Measurements from ENCODE around the gene CDHR3.

The CDHR3 gene

GRCh38 chr7:106045139-106045538, 82.1 kb downstream of the CDHR3 start:
- H3K4me1 ChIP-seq, result no peaks in the 10 kb centered on the region
- H2AFZ ChIP-seq, result no peak overlapping the region
- H3K9me3 ChIP-seq (ENCODE audit: control insufficient read depth, low read length), result no peaks in the 10 kb centered on the region
- H3K27me3 ChIP-seq (ENCODE audit: control insufficient read depth, insufficient read depth, low read length), result no peaks in the 10 kb centered on the region
- no peak overlapping the region for H3K4me2 ChIP-seq (ENCODE audit: low read length)
- no peaks in the 10 kb centered on the region for H3K36me3 ChIP-seq (ENCODE audit: control insufficient read depth, insufficient read depth, low read length)
- TF ChIP-seq CTCF (IDR thresholded peaks at IDR 0.05), result no peak
- H3K79me2 ChIP-seq, result no peaks in the 10 kb centered on the region
- no peak overlapping the region for H3K9ac ChIP-seq
- H3K4me3 ChIP-seq (ENCODE audit: low read depth, low read length), result no peak overlapping the region
- no peak overlapping the region for H3K27ac ChIP-seq

- Histone ChIP-seq H3K4me2 (ENCODE audit: low read length) (no peak overlapping the region), H3K9me3 (ENCODE audit: control insufficient read depth, low read length) (no peaks in the 10 kb centered on the region), H3K79me2 (no peaks in the 10 kb centered on the region), H3K4me1 (no peaks in the 10 kb centered on the region), H3K27ac (no peak overlapping the region), H3K4me3 (ENCODE audit: low read depth, low read length) (no peak overlapping the region), H3K27me3 (ENCODE audit: control insufficient read depth, insufficient read depth, low read length) (no peaks in the 10 kb centered on the region), H2AFZ (no peak overlapping the region), H3K9ac (no peak overlapping the region), H3K36me3 (ENCODE audit: control insufficient read depth, insufficient read depth, low read length) (no peaks in the 10 kb centered on the region)
- no peak for TF ChIP-seq CTCF (IDR thresholded peaks at IDR 0.05)
These were observed 82.5 kb downstream of the CDHR3 start for GRCh38 chr7:106045586-106045985.

- no peak overlapping the region for H3K4me3 ChIP-seq (ENCODE audit: low read depth, low read length)
- no peak overlapping the region for H2AFZ ChIP-seq
- H3K27ac ChIP-seq, result no peak overlapping the region
- no peaks in the 10 kb centered on the region for H3K9me3 ChIP-seq (ENCODE audit: control insufficient read depth, low read length)
- H3K79me2 ChIP-seq, result no peaks in the 10 kb centered on the region
- H3K4me1 ChIP-seq, result no peaks in the 10 kb centered on the region
- H3K27me3 ChIP-seq (ENCODE audit: control insufficient read depth, insufficient read depth, low read length), result no peaks in the 10 kb centered on the region
- no peak for TF ChIP-seq CTCF (IDR thresholded peaks at IDR 0.05)
- H3K36me3 ChIP-seq (ENCODE audit: control insufficient read depth, insufficient read depth, low read length), result no peaks in the 10 kb centered on the region
- no peak overlapping the region for H3K9ac ChIP-seq
- H3K4me2 ChIP-seq (ENCODE audit: low read length), result no peak overlapping the region
These were observed 84.1 kb downstream of the CDHR3 start for GRCh38 chr7:106047184-106047583.

- no peaks in the 10 kb centered on the region for H3K79me2 ChIP-seq
- H3K9ac ChIP-seq, result no peak overlapping the region
- H3K4me2 ChIP-seq (ENCODE audit: low read length), result no peak overlapping the region
- H3K9me3 ChIP-seq (ENCODE audit: control insufficient read depth, low read length), result no peaks in the 10 kb centered on the region
- no peaks in the 10 kb centered on the region for H3K27me3 ChIP-seq (ENCODE audit: control insufficient read depth, insufficient read depth, low read length)
- H3K4me3 ChIP-seq (ENCODE audit: low read depth, low read length), result no peak overlapping the region
- no peak for TF ChIP-seq CTCF (IDR thresholded peaks at IDR 0.05)
- H3K27ac ChIP-seq, result no peak overlapping the region
- H3K36me3 ChIP-seq (ENCODE audit: control insufficient read depth, insufficient read depth, low read length), result no peaks in the 10 kb centered on the region
- H3K4me1 ChIP-seq, result no peaks in the 10 kb centered on the region
- no peak overlapping the region for H2AFZ ChIP-seq
These were observed 85.0 kb downstream of the CDHR3 start for GRCh38 chr7:106047818-106048705.

- no peak overlapping the region for H3K4me2 ChIP-seq (ENCODE audit: low read length)
- H3K36me3 ChIP-seq (ENCODE audit: control insufficient read depth, insufficient read depth, low read length), result no peaks in the 10 kb centered on the region
- no peaks in the 10 kb centered on the region for H3K79me2 ChIP-seq
- H3K27ac ChIP-seq, result no peak overlapping the region
- no peak for TF ChIP-seq CTCF (IDR thresholded peaks at IDR 0.05)
- no peaks in the 10 kb centered on the region for H3K4me1 ChIP-seq
- no peak overlapping the region for H2AFZ ChIP-seq
- H3K9ac ChIP-seq, result no peak overlapping the region
- H3K4me3 ChIP-seq (ENCODE audit: low read depth, low read length), result no peak overlapping the region
- H3K9me3 ChIP-seq (ENCODE audit: control insufficient read depth, low read length), result no peaks in the 10 kb centered on the region
- H3K27me3 ChIP-seq (ENCODE audit: control insufficient read depth, insufficient read depth, low read length), result no peaks in the 10 kb centered on the region
These were observed 85.6 kb downstream of the CDHR3 start for GRCh38 chr7:106048706-106049020.

All from parathyroid adenoma (tissue), 2 donors.